Esophagus (tissue), 2 donors: ENCODE data around the gene DCAF5. TPM values are rescaled to one million over a fixed set of nuclear protein-coding genes. Genes with fewer than 3 reads are reported as not detected.

Source experiments
- H3K27ac ChIP-seq, 2 donors: one replicate each; pipeline ENCODE4 v1.5.1; 2013; ENCODE audit warnings: low read depth in 2 of 2, mild to moderate bottlenecking in 2 of 2, inconsistent platforms in 1 of 2, low read length in 1 of 2, moderate library complexity in 1 of 2
- H3K27me3 ChIP-seq, 2 donors: one replicate each; pipeline ENCODE4 v1.6.1; 2013; ENCODE audit warnings: low read length in 2 of 2, control low read depth in 1 of 2, mild to moderate bottlenecking in 1 of 2; ENCODE audit not compliant: insufficient read depth in 2 of 2, control insufficient read depth in 1 of 2
- H3K36me3 ChIP-seq, 2 donors: one replicate each; pipeline ENCODE4 v1.6.1; 2013; ENCODE audit warnings: low read length in 1 of 2; ENCODE audit not compliant: control insufficient read depth in 2 of 2, insufficient read depth in 2 of 2
- H3K4me1 ChIP-seq, 2 donors: one replicate each; pipeline ENCODE4 v1.6.1; 2013; ENCODE audit warnings: low read length in 1 of 2; ENCODE audit not compliant: control insufficient read depth in 2 of 2, insufficient read depth in 2 of 2
- H3K4me3 ChIP-seq, 2 donors: one replicate each; pipeline ENCODE4 v1.5.1; 2013; ENCODE audit warnings: low read length in 2 of 2, mild to moderate bottlenecking in 2 of 2, low read depth in 1 of 2, moderate library complexity in 1 of 2
- H3K9me3 ChIP-seq, 2 donors: one replicate each; pipeline ENCODE4 v1.6.1; 2013; ENCODE audit warnings: mild to moderate bottlenecking in 2 of 2, low read depth in 1 of 2, low read length in 1 of 2, moderate library complexity in 1 of 2; ENCODE audit not compliant: control insufficient read depth in 2 of 2, insufficient read depth in 1 of 2
- WGBS, 2 donors: extraction: QIAGEN DNeasy Blood & Tissue Kit; methylation state at CpG; one replicate each; pipeline ENCODE4 v1.1.7; 2013; 5-methylcytosine and 5-hydroxymethylcytosine counted together
- polyA plus RNA-seq, 2 donors: library from polyadenylated mRNA; stranded (reverse); fragments of 200-250 nt; gene quantifications; one replicate each; pipeline ENCODE4 v1.2.3, GENCODE V29; 2013
- donor health status: healthy with polysubstance abuse.
- donor health status: Bipolar disorder and iron deficiency.

DCAF5 gene
- polyA plus RNA-seq, 2 donors = 21.8 to 26.9 TPM

GRCh38 chr14:69008421-69008884 is 144.5 kb downstream of the DCAF5 start:
- Histone ChIP-seq H3K27me3 (no peaks in the 10 kb centered on the region), H3K4me1 (peaks cover 6 to 11% of the 10 kb centered on the region in 2 donors), H3K27ac (no peak overlapping the region), H3K9me3 (no peaks in the 10 kb centered on the region), H3K36me3 (no peaks in the 10 kb centered on the region), H3K4me3 (no peak overlapping the region)
- WGBS, 2 donors = 38 to 65% methylated on average over 1 of the region's 1 CpG

- H3K27ac ChIP-seq = peak overlapping the region in 1 of 2 donors; percentile 57
- H3K36me3 ChIP-seq = no peaks in the 10 kb centered on the region
- whole genome bisulfite sequencing, 2 donors = 93 to 94% methylated on average over 5 of the region's 5 CpGs
- no peaks in the 10 kb centered on the region for H3K27me3 ChIP-seq
- no peak overlapping the region for H3K4me3 ChIP-seq
- peaks cover 6 to 14% of the 10 kb centered on the region in 2 donors for H3K4me1 ChIP-seq
- H3K9me3 ChIP-seq = no peaks in the 10 kb centered on the region
Measured at GRCh38 chr14:69006346-69006745, 146.6 kb downstream of the DCAF5 start.

- H3K4me3 ChIP-seq = no peak overlapping the region
- no peaks in the 10 kb centered on the region for H3K36me3 ChIP-seq
- no peaks in the 10 kb centered on the region for H3K9me3 ChIP-seq
- WGBS, 2 donors = 30 to 46% methylated on average over 11 of the region's 11 CpGs
- H3K27ac ChIP-seq = peak overlapping the region; percentile 32 to 57
- H3K27me3 ChIP-seq = no peaks in the 10 kb centered on the region
- H3K4me1 ChIP-seq = peaks cover 6 to 14% of the 10 kb centered on the region in 2 donors
Measured at GRCh38 chr14:69005432-69006148, 147.3 kb downstream of the DCAF5 start.

GRCh38 chr14:69004731-69005431 is 148.0 kb downstream of the DCAF5 start:
- Histone ChIP-seq H3K36me3 (no peaks in the 10 kb centered on the region), H3K4me1 (peaks cover 6 to 14% of the 10 kb centered on the region in 2 donors), H3K27me3 (no peaks in the 10 kb centered on the region), H3K27ac (peak overlapping the region; percentile 32 to 57), H3K9me3 (no peaks in the 10 kb centered on the region), H3K4me3 (no peak overlapping the region)
- WGBS, 2 donors = 55 to 66% methylated on average over 7 of the region's 7 CpGs

- no peaks in the 10 kb centered on the region for H3K9me3 ChIP-seq
- no peaks in the 10 kb centered on the region for H3K27me3 ChIP-seq
- no peaks in the 10 kb centered on the region for H3K36me3 ChIP-seq
- no peak overlapping the region for H3K27ac ChIP-seq
- H3K4me3 ChIP-seq = no peak overlapping the region
- H3K4me1 ChIP-seq = peaks cover 6 to 14% of the 10 kb centered on the region in 2 donors
- 79 to 88% methylated on average over 10 of the region's 10 CpGs for WGBS, 2 donors
Measured at GRCh38 chr14:69003626-69004025, 149.3 kb downstream of the DCAF5 start.

- Histone ChIP-seq H3K4me1 (peaks cover 6 to 14% of the 10 kb centered on the region in 2 donors), H3K27me3 (no peaks in the 10 kb centered on the region), H3K27ac (no peak overlapping the region), H3K36me3 (no peaks in the 10 kb centered on the region), H3K9me3 (no peaks in the 10 kb centered on the region), H3K4me3 (no peak overlapping the region)
- 59 to 62% methylated on average over 3 of the region's 3 CpGs for WGBS, 2 donors
Measured at GRCh38 chr14:69002069-69002468, 150.8 kb downstream of the DCAF5 start.

GRCh38 chr14:69001375-69001774 is 151.5 kb downstream of the DCAF5 start:
- Histone ChIP-seq H3K4me1 (peaks cover 6 to 14% of the 10 kb centered on the region in 2 donors), H3K36me3 (no peaks in the 10 kb centered on the region), H3K9me3 (no peaks in the 10 kb centered on the region), H3K4me3 (no peak overlapping the region), H3K27me3 (no peaks in the 10 kb centered on the region), H3K27ac (no peak overlapping the region)
- 86 to 95% methylated on average over 2 of the region's 2 CpGs for WGBS, 2 donors

Other genes starting within 250 kb of the DCAF5 start
- 10 to 100 TPM; 37.4 to 98.2 TPM for gene ACTN1, start 173.8 kb downstream of the DCAF5 start, polyA plus RNA-seq
- 10 to 100 TPM; 10.9 to 12.1 TPM for gene EXD2, start 38.4 kb upstream of the DCAF5 start, polyA plus RNA-seq
- under 1 TPM; 0.36 to 0.39 TPM for gene GALNT16, start 107.0 kb upstream of the DCAF5 start, polyA plus RNA-seq
- gene ERH, start 245.2 kb upstream of the DCAF5 start, polyA plus RNA-seq = 100 to 1,000 TPM in 1 of 2 donors, 10 to 100 TPM in 1; 95.4 to 111 TPM
- 10 to 100 TPM; 18.1 to 19.4 TPM for gene SLC39A9, start 245.6 kb upstream of the DCAF5 start, polyA plus RNA-seq